GM12872 (cell line): ENCODE measurements around the gene FEN1.
A peak's percentile ranks its signal among the peaks of the same experiment; 100 is the strongest.

Experiments
- CTCF ChIP-seq: IDR thresholded peaks from 3 replicates; pipeline ENCODE4 v1.5.1; 2011; ENCODE audit warnings: low read depth, mild to moderate bottlenecking, low read length, moderate library complexity; ENCODE audit not compliant: insufficient read depth

The FEN1 gene

GRCh38 chr11:61773809-61774208, 18.9 kb upstream of the FEN1 start:
- TF ChIP-seq CTCF, result no peak

GRCh38 chr11:61774411-61774810, 18.3 kb upstream of the FEN1 start:
- TF ChIP-seq CTCF, result no peak

DNA sequence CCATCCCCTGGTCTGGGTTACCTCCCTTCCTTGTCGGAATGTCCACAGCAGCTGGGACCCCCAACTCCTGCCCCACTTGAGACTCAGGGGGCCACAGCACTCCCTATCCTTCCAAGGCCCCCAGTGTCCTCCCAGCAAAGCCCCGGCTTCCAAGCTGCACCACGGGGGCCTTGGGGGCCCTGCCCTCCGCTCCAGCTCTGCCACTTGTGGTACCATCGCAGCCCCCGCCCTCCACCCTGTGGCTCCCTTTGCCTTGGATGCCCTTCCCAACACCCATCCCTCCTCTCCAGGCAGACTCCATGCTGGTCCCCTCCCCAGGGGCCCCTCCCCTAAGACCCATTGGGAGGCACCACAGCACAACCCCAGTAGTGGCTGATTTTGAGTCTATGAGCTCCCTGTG, 17.6 kb upstream of the FEN1 start:
- no peak for TF ChIP-seq CTCF

DNA sequence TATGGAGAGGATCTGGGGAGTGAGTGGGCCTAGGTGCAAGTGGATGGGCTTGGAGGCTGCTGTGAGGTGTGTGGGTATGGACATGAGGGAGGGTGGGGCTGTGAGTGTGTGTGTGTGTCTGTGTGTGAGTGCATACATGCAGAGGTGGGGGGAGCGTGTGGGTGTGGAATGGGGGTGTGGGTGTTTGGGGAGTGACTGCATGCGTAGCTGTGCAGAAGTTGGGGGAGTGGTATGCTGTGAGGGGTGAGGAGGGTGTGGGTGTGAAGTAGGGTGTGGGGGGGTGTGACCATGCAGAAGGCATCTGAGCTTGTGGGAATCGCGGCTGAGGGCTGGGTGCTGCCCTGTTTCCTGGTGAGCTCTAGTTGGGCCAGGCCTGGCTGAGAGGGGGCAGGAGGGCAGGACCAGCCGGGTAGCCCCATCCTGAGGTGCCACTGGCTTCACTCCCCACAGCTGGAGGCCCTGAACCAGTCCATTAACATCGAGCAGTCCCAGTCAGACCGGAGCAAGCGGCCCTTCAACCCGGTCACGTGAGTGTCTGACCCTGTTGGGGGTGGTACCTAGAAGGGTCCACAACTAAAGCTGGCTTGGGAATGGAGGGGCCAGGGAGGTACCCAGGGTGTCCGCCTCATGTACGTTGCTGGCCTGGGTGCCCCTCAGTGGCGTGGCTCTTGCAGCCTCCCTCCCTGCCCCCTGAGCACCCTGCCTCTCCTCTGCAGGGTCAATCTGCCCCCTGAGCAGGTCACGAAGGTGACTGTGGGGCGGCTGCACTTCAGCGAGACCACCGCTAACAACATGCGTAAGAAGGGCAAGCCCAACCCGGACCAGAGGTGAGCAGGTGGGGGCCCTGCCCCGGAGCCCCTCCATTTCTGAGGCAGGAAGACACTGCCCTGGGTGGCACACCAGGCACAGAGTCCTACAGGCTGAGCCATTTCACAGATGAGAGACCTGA, 16.8 kb upstream of the FEN1 start:
- TF ChIP-seq CTCF, result no peak

DNA sequence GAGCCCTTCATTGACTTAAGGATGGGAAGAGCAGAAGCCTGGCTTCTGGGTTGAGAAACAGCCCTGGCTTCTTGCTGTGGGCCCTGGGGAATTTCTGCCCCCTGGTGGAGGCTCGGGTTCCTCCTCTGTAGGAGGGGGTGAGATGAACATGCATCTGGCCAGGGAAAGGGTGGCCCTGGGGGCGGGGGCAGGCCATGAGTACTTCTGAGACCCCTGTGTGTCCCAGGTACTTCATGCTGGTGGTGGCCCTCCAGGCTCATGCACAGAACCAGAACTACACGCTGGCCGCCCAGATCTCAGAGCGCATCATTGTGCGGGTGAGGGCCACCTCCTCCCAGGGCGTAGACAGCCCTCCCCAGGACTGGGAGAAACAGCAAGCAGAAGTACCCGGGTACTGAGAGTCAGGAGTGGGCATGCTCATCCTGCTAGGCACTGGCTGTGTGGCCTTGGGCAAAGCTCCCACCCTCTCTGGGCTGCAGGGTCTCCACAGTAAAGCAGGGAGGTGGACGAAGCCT, 16.1 kb upstream of the FEN1 start:
- peak; percentile 80 for TF ChIP-seq CTCF

GRCh38 chr11:61777234-61778090, 15.2 kb upstream of the FEN1 start:
- no peak for TF ChIP-seq CTCF

DNA sequence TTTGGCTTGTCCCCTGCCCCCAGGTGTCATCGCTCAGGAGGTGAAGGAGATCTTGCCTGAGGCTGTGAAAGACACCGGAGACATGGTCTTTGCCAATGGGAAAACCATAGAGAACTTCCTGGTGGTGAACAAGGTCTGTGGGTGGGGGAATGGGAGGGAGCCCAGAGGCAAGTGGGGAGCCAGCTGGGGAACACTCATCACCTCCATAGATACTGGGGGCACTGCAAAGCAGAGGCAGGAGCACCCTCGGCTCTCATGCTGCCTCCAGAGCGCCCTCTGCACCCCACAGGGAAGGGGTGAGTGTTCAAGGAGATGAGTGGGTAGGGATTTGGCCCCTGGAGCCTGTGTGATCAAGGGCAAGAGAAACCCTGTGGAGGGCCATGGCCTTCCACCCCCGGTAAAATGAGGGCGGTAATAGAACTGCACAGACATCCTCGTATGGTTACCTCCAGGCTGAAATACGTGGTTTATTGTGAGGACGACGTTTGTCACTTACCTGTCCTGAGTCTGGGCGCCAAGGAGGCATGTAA, 14.3 kb upstream of the FEN1 start:
- TF ChIP-seq CTCF, result no peak
